DOHH2 (cell line): ENCODE measurements around the gene KIZ.

Experiments used
- EZH2phosphoT487 ChIP-seq: fragments of 200-600 bp; sonication (generic); IDR thresholded peaks from 2 replicates; pipeline ENCODE4 v1.6.1; 2017; ENCODE audit warnings: borderline replicate concordance, mild to moderate bottlenecking, antibody characterized with exemption, low read length, moderate library complexity, mixed read lengths
- TF ChIP-seq, protein P1 (sequence below): fragments of 200-600 bp; sonication (generic); IDR thresholded peaks from one replicate; pipeline ENCODE4 v1.5.1; 2014; ENCODE audit warnings: antibody characterized with exemption, mild to moderate bottlenecking, low read depth, low read length; ENCODE audit not compliant: poor library complexity, severe bottlenecking

GRCh38 chr20:21202259-21202658 is 76.4 kb downstream of the KIZ start:
- TF ChIP-seq, protein P1, sequence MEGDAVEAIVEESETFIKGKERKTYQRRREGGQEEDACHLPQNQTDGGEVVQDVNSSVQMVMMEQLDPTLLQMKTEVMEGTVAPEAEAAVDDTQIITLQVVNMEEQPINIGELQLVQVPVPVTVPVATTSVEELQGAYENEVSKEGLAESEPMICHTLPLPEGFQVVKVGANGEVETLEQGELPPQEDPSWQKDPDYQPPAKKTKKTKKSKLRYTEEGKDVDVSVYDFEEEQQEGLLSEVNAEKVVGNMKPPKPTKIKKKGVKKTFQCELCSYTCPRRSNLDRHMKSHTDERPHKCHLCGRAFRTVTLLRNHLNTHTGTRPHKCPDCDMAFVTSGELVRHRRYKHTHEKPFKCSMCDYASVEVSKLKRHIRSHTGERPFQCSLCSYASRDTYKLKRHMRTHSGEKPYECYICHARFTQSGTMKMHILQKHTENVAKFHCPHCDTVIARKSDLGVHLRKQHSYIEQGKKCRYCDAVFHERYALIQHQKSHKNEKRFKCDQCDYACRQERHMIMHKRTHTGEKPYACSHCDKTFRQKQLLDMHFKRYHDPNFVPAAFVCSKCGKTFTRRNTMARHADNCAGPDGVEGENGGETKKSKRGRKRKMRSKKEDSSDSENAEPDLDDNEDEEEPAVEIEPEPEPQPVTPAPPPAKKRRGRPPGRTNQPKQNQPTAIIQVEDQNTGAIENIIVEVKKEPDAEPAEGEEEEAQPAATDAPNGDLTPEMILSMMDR, result no peak
- TF ChIP-seq EZH2phosphoT487, result no peak
